HG03439 (cell line): ENCODE measurements around the gene PLAC8L1.

Experiments used
- ATAC-seq: cut with Tn5 transposase; IDR thresholded peaks from one replicate; pipeline ENCODE4 v1.9.1; 2021; ENCODE audit warnings: mild to moderate bottlenecking, moderate library complexity; ENCODE audit not compliant: unreplicated experiment

PLAC8L1 gene

DNA sequence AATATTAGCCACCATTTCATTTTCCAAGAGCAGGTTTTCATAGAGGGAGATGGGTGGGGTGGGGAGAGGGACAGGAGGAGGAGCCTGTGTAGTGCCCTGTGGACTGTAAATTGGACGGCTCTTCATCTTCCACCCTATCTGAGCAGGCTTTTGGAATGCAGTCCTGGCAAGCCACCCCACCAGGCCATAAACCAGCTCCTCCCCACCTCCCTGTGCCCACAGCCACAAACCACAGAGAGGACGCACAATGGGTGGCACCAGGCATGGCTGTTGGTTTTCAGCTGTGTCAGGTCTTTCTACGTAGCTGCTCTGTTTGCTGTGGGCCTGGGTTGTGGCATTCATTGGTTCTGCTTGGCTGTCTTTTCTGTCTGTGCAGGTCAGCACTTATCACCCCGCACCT lies 58.0 kb downstream of the PLAC8L1 start:
- no peak for ATAC-seq

DNA sequence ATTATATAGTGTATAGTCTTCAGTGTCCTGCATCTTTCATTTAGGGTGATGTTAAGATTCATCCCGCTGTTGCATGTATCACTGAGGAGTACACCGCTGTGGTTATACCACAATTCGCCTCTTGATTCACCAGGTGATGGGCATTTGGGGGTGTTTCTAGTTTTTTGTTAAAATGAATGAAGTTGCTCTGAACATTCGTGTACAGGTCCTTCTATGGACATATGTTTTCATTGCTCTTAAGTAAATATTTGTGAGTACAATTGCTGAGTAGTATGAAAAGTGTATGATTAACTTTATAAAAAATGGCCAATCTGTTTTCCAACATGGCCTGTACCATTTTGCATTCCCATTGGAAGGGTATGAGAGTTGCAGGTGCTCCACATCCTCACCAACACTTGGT lies 61.7 kb downstream of the PLAC8L1 start:
- ATAC-seq, result no peak

DNA sequence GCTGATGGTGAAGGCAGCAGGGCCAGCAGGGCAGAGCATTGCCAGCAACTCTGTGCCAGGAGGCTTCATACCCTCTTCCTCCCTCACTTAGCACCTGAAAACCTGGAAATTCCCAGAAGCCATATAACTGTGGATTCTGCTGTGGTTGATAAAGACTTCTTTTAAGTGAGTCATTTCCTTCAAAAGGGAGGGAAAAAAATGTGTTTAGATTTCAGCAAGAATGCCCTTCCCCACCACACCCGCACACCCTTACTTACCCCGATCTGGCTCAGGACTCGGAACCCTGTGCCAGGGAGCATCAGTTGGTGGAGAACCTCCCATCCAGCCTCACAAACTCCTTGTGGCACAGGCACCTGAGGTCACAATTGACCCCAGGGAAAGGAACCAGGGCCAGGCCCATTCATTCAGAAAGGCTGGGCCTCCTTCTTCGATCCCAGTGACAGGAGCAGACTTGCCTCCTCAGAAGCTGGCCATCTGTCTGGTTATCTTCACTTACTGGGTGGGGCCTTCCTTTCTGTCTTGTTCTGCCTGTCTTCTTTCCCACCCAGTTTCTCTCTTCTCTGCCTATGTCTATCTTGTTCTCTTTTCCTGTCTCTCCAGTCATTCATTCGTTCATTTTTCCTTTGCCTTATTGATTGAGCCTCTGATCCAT lies 62.6 kb downstream of the PLAC8L1 start:
- ATAC-seq, result no peak

DNA sequence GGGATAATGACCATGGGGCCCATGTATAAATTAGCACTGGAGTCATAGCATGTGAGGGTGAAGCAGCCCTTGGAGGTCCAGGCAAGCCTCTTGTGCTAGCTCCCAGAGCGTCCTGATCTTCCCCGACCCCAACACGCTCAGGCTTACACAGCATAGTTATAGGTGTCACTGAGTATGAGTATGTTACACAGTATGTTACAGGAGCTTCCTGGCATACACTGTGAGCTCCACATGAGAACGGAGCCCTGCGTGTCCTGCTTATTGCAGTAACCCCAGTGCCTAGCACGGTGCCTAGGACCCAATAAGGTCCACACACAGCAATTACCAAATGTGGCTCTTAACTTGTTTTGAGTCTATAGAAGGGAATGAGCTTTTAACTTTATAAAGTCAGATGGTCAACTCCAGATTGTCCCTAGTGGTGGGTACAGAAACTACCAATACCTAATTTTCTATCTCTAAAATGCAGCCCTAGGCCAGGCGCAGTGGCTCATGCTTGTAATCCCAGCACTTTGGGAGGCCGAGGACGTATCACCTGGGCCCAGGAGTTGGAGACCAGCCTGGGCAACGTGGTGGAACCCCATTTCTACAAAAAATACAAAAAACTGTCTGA lies 64.1 kb downstream of the PLAC8L1 start:
- ATAC-seq, result no peak

DNA sequence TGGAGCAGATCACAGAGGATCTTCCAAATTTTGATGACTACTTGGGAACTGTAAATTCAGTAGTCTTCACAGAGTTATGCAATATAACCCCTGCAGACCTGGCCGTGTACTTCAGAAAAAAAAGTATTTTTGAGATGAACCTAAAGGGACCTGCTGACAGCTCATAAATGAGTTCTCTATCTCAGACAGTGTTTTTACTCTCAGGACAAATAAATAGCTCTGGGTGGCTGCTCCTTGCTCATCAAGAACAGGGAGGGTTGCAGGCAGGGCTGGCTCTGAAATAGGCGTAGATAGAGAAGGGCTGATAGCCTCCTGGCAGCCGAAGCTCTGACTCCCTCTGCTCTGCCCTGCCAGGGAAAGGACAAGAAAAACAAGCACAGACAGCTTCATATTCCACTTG lies 64.8 kb downstream of the PLAC8L1 start:
- ATAC-seq, result no peak

DNA sequence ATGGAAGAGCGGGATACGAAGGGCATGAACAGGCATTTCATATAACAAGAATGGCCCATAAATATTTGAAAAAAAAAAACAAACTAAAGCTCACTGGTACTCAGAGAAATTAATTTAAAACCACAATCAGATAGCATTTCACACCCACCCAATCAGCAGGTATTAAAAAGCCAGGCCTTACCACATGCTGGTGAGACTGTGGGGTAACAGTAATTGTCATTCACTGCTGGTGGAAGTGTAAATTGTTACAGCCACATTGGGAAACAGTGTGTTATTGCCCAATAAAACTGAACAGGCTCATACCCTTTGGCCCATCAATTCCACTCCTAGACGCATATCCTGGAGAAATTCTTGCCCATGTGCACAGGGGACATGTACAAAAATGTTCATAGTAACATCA lies 66.0 kb downstream of the PLAC8L1 start:
- ATAC-seq, result no peak

DNA sequence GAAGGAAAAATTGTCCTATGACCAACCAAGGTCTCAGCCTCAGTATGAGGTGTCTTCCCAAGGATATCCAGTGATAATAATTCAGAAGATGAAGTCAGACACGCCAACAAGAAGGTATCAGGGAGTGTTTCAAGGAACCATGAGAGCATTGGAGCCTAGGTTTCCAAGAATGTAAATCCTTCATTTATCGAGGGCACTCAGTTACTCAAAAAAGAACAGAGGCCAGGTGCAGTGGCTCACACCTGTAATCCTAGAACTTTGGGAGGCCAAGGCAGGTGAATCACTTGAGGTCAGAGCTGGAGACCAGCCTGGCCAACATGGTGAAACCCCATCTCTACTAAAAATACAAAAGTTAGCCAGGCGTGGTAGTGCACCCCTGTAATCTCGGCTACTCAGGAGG lies 70.8 kb downstream of the PLAC8L1 start:
- ATAC-seq, result no peak
